Skin of body (tissue), 2 donors: ENCODE results near the gene IGFBP2. TPM values are rescaled to one million over a fixed set of nuclear protein-coding genes. Genes with fewer than 3 reads are reported as not detected.
A peak's percentile ranks its signal among the peaks of the same experiment; 100 is the strongest.

Experiments
- DNase-seq: peaks from one replicate; lab custom pipeline; 2025; lab: John Stamatoyannopoulos, UW
- total RNA-seq: library from RNA; depleted of rRNA; stranded (reverse); fragments of >200 nt; gene quantifications from one replicate; pipeline ENCODE4 v1.2.3, GENCODE V29; 2014

The IGFBP2 gene
- total RNA-seq, 1 donor from 2014 or later = 80.0 TPM

GRCh38 chr2:216661639-216662375 is 28.6 kb downstream of the IGFBP2 start:
- DNase-seq = no peak

GRCh38 chr2:216663106-216663505 is 29.9 kb downstream of the IGFBP2 start:
- no peak for DNase-seq

GRCh38 chr2:216663846-216664245 is 30.6 kb downstream of the IGFBP2 start:
- DNase-seq = no peak

GRCh38 chr2:216664593-216665034 is 31.4 kb downstream of the IGFBP2 start:
- no peak for DNase-seq

GRCh38 chr2:216665242-216665641 is 32.0 kb downstream of the IGFBP2 start:
- DNase-seq = peak; percentile 35

- DNase-seq = no peak
These were observed 32.5 kb downstream of the IGFBP2 start for GRCh38 chr2:216665717-216666116.

GRCh38 chr2:216666461-216667233 is 33.4 kb downstream of the IGFBP2 start:
- DNase-seq = peak; percentile 67

- no peak for DNase-seq
These were observed 37.3 kb downstream of the IGFBP2 start for GRCh38 chr2:216670266-216671080.

- no peak for DNase-seq
These were observed 37.8 kb downstream of the IGFBP2 start for GRCh38 chr2:216671081-216671411.

- no peak for DNase-seq
These were observed 38.6 kb downstream of the IGFBP2 start for GRCh38 chr2:216671791-216672343.

GRCh38 chr2:216672466-216672865 is 39.2 kb downstream of the IGFBP2 start:
- no peak for DNase-seq

- DNase-seq = no peak
These were observed 39.8 kb downstream of the IGFBP2 start for GRCh38 chr2:216673021-216673420.

GRCh38 chr2:216673609-216674008 is 40.4 kb downstream of the IGFBP2 start:
- no peak for DNase-seq

GRCh38 chr2:216674376-216674775 is 41.2 kb downstream of the IGFBP2 start:
- no peak for DNase-seq

- DNase-seq = no peak
These were observed 43.4 kb downstream of the IGFBP2 start for GRCh38 chr2:216676630-216677029.

GRCh38 chr2:216677439-216678097 is 44.3 kb downstream of the IGFBP2 start:
- no peak for DNase-seq

GRCh38 chr2:216678098-216678465 is 44.9 kb downstream of the IGFBP2 start:
- no peak for DNase-seq

- DNase-seq = no peak
These were observed 45.8 kb downstream of the IGFBP2 start for GRCh38 chr2:216678813-216679657.

- DNase-seq = no peak
These were observed 46.4 kb downstream of the IGFBP2 start for GRCh38 chr2:216679658-216680024.

GRCh38 chr2:216680951-216681629 is 47.9 kb downstream of the IGFBP2 start:
- no peak for DNase-seq
